ENCODE measurements around the gene CTSL. TPM values are rescaled to one million over a fixed set of nuclear protein-coding genes. Genes with fewer than 3 reads are reported as not detected.

The CTSL gene
- total RNA-seq, 1 experiment from 2014 or later, result 17.0 TPM

DNA sequence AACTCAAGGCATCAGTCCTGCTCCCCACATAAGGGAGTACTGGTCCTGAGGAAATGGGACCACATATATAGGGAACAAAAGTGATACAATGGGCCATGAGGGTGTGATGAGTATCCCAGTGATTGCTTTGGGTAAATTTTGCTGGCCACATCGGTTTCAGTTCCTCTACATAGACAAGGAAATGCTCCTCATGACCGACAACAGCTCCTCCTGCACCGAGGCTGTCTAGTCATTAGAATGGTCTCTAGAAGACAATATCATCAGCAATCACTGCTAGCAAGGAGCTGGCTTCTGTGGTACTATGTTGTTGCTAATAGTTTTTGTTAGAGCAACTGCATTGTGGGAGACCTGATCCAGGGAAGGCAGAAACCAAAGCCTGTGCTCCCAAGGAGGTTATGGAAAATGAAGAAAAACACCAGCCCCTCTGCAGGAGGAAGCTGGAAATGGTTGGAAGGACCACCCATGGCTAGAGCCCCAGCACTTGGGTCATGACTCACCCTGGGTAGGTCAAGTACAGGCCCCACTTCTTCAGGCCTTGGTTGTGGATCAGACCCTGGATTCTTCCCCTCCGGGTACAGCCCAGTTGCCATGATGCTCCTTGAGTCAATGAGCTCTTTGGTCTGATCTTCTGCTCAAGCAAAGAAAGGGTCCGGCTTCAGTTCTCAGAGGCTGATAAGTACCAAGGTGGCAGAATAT is 3.4 kb upstream of the CTSL start:
- no peaks in the 10 kb centered on the region for H3K27me3 ChIP-seq (replicated peaks; ENCODE audit: insufficient read depth, low read depth, low read length, poor library complexity)

DNA sequence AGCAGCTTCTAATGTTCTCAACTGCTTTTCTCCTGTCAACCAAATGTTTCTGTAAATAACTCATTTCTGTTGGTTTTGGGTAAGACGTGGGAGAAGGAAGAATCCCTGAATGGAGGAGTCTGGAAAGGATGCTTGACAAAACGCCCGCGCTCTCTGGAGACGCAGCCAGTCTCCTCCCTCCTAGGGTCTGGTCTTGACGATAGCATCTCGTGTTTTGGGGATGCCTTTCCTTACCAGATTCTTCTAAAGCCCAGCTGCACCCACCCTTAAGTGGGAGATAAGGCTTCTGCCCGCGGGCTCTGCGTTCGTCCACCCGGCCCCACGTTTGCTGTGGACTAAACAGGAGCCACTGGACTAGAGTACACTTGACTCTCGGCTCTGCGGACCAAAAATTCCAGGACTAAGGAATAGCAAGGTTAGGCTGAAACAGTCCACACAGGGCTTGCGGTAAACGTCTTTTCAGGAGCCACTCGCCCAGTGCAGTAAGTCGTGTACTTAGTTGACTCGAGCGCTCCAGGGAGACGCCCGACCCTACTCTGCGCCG is 491 bp upstream of the CTSL start:
- H3K4me3 ChIP-seq (ENCODE audit: low read depth, low read length, poor library complexity, severe bottlenecking), result peak overlapping the region; percentile 77
- CTCF ChIA-PET, result no interaction called here
- H3K36me3 ChIP-seq (ENCODE audit: insufficient read depth, low read length, poor library complexity, severe bottlenecking), result no peaks in the 10 kb centered on the region
- BruUV-seq (replicated peaks), result no TSS peak
- no peaks in the 10 kb centered on the region for H3K27me3 ChIP-seq (replicated peaks; ENCODE audit: insufficient read depth, low read depth, low read length, poor library complexity)
- POLR2A ChIA-PET (ENCODE audit: low non-redundant PET), result no interaction called here
- H3K27ac ChIP-seq (ENCODE audit: low read depth, low read length, poor library complexity, severe bottlenecking), result no peak overlapping the region
- H3K4me1 ChIP-seq (ENCODE audit: insufficient read depth, low read length, poor library complexity, severe bottlenecking), result peaks cover 6% of the 10 kb centered on the region
- peak; percentile 41 for DNase-seq (ENCODE audit: low spot score)
- TF ChIP-seq, protein P1, sequence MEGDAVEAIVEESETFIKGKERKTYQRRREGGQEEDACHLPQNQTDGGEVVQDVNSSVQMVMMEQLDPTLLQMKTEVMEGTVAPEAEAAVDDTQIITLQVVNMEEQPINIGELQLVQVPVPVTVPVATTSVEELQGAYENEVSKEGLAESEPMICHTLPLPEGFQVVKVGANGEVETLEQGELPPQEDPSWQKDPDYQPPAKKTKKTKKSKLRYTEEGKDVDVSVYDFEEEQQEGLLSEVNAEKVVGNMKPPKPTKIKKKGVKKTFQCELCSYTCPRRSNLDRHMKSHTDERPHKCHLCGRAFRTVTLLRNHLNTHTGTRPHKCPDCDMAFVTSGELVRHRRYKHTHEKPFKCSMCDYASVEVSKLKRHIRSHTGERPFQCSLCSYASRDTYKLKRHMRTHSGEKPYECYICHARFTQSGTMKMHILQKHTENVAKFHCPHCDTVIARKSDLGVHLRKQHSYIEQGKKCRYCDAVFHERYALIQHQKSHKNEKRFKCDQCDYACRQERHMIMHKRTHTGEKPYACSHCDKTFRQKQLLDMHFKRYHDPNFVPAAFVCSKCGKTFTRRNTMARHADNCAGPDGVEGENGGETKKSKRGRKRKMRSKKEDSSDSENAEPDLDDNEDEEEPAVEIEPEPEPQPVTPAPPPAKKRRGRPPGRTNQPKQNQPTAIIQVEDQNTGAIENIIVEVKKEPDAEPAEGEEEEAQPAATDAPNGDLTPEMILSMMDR (conservative IDR thresholded peaks at IDR 0.05; ENCODE audit: low read depth, low read length), result no peak
- no peak for TF ChIP-seq EZH2 (IDR thresholded peaks at IDR 0.05; ENCODE audit: borderline replicate concordance, low read depth, low read length, poor library complexity, severe bottlenecking)
- intact Hi-C loops (cut with micrococcal nuclease; ENCODE audit: unreplicated experiment), result no loop called here
- no peaks in the 10 kb centered on the region for H3K9me3 ChIP-seq (ENCODE audit: low read depth, low read length, poor library complexity, severe bottlenecking)

More for the DNA sequence above, 3.4 kb upstream of the CTSL start:
- no TSS peak for BruUV-seq (replicated peaks)
- POLR2A ChIA-PET (ENCODE audit: low non-redundant PET), result no interaction called here
- peaks cover 6% of the 10 kb centered on the region for H3K4me1 ChIP-seq (ENCODE audit: insufficient read depth, low read length, poor library complexity, severe bottlenecking)
- no peaks in the 10 kb centered on the region for H3K9me3 ChIP-seq (ENCODE audit: low read depth, low read length, poor library complexity, severe bottlenecking)
- no peak overlapping the region for H3K27ac ChIP-seq (ENCODE audit: low read depth, low read length, poor library complexity, severe bottlenecking)
- no peak for DNase-seq (ENCODE audit: low spot score)
- CTCF ChIA-PET, result no interaction called here
- H3K36me3 ChIP-seq (ENCODE audit: insufficient read depth, low read length, poor library complexity, severe bottlenecking), result no peaks in the 10 kb centered on the region
- intact Hi-C loops (cut with micrococcal nuclease; ENCODE audit: unreplicated experiment), result no loop called here
- no peak overlapping the region for H3K4me3 ChIP-seq (ENCODE audit: low read depth, low read length, poor library complexity, severe bottlenecking)
- TF ChIP-seq, protein P1 (conservative IDR thresholded peaks at IDR 0.05; ENCODE audit: low read depth, low read length), result no peak
- TF ChIP-seq EZH2 (IDR thresholded peaks at IDR 0.05; ENCODE audit: borderline replicate concordance, low read depth, low read length, poor library complexity, severe bottlenecking), result no peak

DNA sequence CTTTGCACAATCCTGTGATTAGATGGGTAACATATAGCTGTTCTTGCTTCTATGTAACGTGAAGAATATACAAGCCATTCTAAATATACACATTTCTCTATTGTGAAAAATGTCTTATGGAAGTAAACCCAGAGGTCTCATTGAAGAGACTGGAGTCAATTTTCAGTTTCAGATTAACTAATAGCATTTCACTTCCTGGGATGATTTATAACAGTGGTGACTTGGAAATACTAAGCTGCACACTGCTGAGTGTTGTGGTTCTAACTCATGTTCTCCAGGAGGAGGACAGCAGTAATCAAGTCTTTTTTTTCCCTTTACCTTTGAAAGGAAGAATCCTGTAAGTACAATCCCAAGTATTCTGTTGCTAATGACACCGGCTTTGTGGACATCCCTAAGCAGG is 3.3 kb downstream of the CTSL start:
- Histone ChIP-seq H3K4me1 (ENCODE audit: insufficient read depth, low read length, poor library complexity, severe bottlenecking) (peaks cover 6% of the 10 kb centered on the region), H3K27me3 (replicated peaks; ENCODE audit: insufficient read depth, low read depth, low read length, poor library complexity) (no peaks in the 10 kb centered on the region), H3K9me3 (ENCODE audit: low read depth, low read length, poor library complexity, severe bottlenecking) (no peaks in the 10 kb centered on the region), H3K4me3 (ENCODE audit: low read depth, low read length, poor library complexity, severe bottlenecking) (no peak overlapping the region), H3K36me3 (ENCODE audit: insufficient read depth, low read length, poor library complexity, severe bottlenecking) (no peaks in the 10 kb centered on the region), H3K27ac (ENCODE audit: low read depth, low read length, poor library complexity, severe bottlenecking) (no peak overlapping the region)
- no peak for DNase-seq (ENCODE audit: low spot score)
- TF ChIP-seq EZH2 (IDR thresholded peaks at IDR 0.05; ENCODE audit: borderline replicate concordance, low read depth, low read length, poor library complexity, severe bottlenecking), result no peak
- TF ChIP-seq, protein P1 (conservative IDR thresholded peaks at IDR 0.05; ENCODE audit: low read depth, low read length), result no peak
- POLR2A ChIA-PET (ENCODE audit: low non-redundant PET), result no interaction called here
- CTCF ChIA-PET, result no interaction called here
- intact Hi-C loops (cut with micrococcal nuclease; ENCODE audit: unreplicated experiment), result no loop called here
- BruUV-seq (replicated peaks), result no TSS peak

All from A673 (cell line).